ENCODE data around the gene ATRIP.
"Not testable (repeated sequence)": the region's sequence is repeated elsewhere in the genome, so short reads cannot be mapped to it uniquely, and the experiment has no call there.

- TF ChIP-seq CTCF (IDR thresholded peaks at IDR 0.05); REST (IDR thresholded peaks at IDR 0.05; ENCODE audit: insufficient read depth in 1 of 2, low read depth in 2 of 2, low read length in 1 of 2); TCF7L2 (IDR thresholded peaks at IDR 0.05; ENCODE audit: low read depth, low read length); SIN3A (IDR thresholded peaks at IDR 0.05; ENCODE audit: borderline replicate concordance, insufficient read depth, low read depth, low read length): not testable (repeated sequence)
These were observed 15.2 kb downstream of the ATRIP start for GRCh38 chr3:48461767-48462166.

All from Panc1 (cell line).